MG63 (cell line): Measurements from ENCODE around the gene KCNAB2. TPM values are rescaled to one million over a fixed set of nuclear protein-coding genes. Genes with fewer than 3 reads are reported as not detected.
A peak's percentile ranks its signal among the peaks of the same experiment; 100 is the strongest.
"Not testable (repeated sequence)": the region's sequence is repeated elsewhere in the genome, so short reads cannot be mapped to it uniquely, and the experiment has no call there.

Experiments
- DNase-seq: peaks from one replicate; pipeline ENCODE4 v3.0.0-alpha.2; 2020
- H3K27me3 ChIP-seq: fragments of 250-450 bp; sonication (Bioruptor Pico); 2 replicates; pipeline ENCODE4 v1.5.1; 2020; ENCODE audit warnings: mild to moderate bottlenecking, moderate library complexity
- H3K36me3 ChIP-seq: fragments of 250-450 bp; sonication (Bioruptor Pico); 2 replicates; pipeline ENCODE4 v1.5.1; 2020; ENCODE audit warnings: mild to moderate bottlenecking, moderate library complexity
- H3K4me3 ChIP-seq: fragments of 250-450 bp; sonication (Bioruptor Pico); 2 replicates; pipeline ENCODE4 v1.5.1; 2020; ENCODE audit warnings: mild to moderate bottlenecking, moderate library complexity
- H3K9me3 ChIP-seq: fragments of 250-450 bp; sonication (Bioruptor Pico); 2 replicates; pipeline ENCODE4 v1.5.1; 2020; ENCODE audit warnings: mild to moderate bottlenecking, moderate library complexity
- total RNA-seq: library from RNA; depleted of rRNA; stranded (reverse); fragments of >200 nt; shearing (Covaris generic); gene quantifications from 2 replicates; pipeline ENCODE4 v1.2.3, GENCODE V29; 2014; ENCODE audit warnings: low replicate concordance

Gene KCNAB2
- total RNA-seq, 1 experiment from 2014 or later = 6.2 TPM

DNA sequence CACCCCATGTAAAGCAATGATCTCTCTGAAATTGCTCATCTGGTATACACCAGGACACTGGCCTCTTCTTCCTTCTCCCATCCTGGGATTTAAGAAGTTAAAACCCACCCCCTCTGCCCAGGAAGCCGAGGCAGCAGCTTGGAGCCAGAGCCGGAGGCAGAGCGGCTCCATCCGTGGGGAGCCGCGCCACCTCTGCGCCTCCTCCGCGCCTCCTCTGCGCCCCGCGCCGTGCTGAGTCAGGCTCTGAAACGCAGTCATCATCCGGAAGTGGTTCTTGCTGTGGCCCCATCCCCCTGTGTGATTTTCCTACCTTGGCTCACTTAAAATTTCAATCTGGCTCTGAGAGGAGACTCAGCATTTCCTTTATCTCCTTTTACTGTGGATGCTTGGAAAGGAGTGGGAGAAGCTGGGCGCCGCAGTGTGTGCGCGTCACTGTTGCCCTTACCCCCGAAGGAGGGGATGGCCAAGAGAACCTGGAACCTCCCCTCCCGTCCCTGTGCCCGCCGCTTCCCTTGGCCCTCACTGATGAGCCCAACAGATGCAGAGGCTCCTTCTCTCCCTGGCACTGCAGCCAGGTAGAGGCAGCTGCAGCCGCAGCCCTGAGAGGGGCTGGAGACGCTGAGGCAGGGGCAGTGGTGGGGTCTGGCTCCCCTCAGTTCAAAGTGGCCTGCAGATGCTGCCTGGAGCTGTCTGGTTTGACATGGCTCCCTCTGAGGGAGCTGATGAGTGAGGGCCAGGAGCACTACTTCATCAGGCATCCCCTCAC lies 38.2 kb upstream of the KCNAB2 start:
- DNase-seq = no peak
- H3K4me3 ChIP-seq = no peak overlapping the region

DNA sequence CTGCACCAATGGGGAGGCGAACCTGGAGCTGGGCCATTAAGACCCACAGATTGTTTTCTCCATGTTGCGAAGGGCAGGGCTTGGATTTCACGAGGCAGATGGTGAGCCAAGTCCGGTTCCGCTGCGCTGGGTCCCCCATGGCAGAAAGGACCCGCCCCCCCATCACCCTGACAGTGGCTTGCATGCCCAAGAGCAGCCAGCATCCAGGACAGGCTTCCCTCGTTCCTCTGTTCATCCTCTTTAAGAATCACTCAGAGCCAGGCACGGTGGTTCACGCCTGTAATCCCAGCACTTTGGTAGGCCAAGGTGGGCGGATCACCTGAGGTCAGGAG lies 37.6 kb upstream of the KCNAB2 start:
- H3K36me3 ChIP-seq = no peaks in the 10 kb centered on the region
- DNase-seq = no peak
- H3K9me3 ChIP-seq = no peaks in the 10 kb centered on the region
- no peaks in the 10 kb centered on the region for H3K27me3 ChIP-seq
- H3K4me3 ChIP-seq = no peak overlapping the region

More for the DNA sequence above, 38.2 kb upstream of the KCNAB2 start:
- no peaks in the 10 kb centered on the region for H3K9me3 ChIP-seq
- no peaks in the 10 kb centered on the region for H3K36me3 ChIP-seq
- H3K27me3 ChIP-seq = no peaks in the 10 kb centered on the region

DNA sequence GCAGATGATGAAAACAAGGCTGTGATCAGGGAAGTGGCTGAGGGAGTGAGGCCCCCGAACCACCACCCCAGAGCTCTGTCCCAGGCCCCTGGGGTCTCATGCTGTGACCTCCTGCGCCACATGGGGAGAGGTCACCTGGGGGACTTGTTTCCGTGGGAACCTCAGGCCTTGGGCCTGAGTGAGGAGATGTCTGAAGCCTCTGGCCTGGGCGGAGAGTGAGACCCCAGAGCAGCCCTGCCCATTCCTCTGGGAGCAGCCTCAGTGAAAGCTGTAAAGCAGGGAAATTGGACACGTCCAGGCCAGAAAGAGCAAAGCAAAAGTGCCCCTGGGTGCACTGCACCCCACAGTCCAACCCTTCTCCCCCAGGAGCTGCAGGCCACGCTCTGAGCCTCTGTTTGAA lies 37.0 kb upstream of the KCNAB2 start:
- no peak for DNase-seq
- no peak overlapping the region for H3K4me3 ChIP-seq
- H3K36me3 ChIP-seq = no peaks in the 10 kb centered on the region
- H3K9me3 ChIP-seq = no peaks in the 10 kb centered on the region
- H3K27me3 ChIP-seq = no peaks in the 10 kb centered on the region

DNA sequence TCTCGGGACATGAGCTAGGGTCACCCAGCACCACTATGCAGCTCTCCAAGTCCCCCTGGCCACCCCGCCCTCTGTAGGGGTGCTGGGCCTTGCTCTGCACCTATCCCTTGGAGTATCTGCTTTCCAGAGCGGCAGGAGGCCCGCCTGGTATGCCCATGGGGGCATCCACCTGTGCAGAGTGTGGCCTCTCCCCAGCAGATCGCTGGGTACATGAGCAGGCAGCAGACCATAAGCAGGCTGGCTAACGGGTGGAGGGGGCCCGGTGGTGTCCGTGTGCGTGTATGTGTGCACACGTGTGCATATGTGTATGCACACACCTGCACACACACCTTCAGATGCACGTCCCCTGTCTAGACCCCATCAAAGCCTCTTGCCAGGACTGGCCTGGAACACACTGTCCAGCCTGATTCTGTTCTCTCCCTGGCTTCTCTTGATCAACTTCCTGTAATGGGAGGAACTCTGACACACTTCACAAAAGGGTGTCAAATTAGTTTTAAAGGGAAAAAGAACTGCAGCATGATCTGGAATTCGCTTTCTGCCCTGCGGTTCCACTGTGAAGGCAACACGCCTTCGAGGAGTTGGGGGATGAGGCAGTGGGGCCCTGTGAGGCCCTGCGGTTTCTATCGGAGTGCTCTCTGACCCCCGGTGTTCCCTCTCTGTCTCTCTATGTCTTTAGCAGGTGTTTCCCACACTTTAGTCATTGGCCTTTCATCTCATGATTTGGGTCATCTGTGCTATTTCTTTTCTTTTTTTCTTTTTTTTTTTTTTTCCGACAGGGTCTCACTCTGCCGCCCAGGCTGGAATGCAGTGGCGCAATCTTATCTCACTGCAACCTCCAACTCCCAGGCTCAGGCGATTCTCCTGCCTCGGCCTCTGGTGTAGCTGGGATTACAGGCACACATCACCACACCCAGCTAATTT lies 36.3 kb upstream of the KCNAB2 start:
- H3K36me3 ChIP-seq = no peaks in the 10 kb centered on the region
- no peaks in the 10 kb centered on the region for H3K27me3 ChIP-seq
- no peaks in the 10 kb centered on the region for H3K9me3 ChIP-seq
- DNase-seq = no peak
- H3K4me3 ChIP-seq = no peak overlapping the region

DNA sequence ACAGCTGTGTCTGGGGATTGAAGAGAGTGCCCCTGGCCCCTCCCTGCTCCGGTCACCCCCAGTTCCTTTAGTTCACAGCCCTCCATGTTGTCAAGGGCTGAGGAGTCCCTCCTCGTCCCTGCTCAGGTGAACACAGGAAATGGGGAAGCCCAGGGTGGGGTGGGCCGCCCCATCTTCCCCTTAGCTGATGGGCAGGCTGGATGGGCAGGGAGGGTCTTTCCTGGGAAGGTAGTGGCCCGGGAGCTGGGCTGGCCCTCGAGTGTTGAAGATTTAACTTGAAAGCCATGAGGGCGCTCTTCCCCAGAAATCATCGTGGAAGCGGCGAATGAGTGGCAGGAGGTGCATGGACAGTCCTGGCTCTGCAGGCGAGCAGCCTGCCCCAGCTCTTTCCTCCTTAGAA lies 35.1 kb upstream of the KCNAB2 start:
- Histone ChIP-seq H3K36me3 (no peaks in the 10 kb centered on the region), H3K9me3 (no peaks in the 10 kb centered on the region), H3K4me3 (no peak overlapping the region), H3K27me3 (no peaks in the 10 kb centered on the region)
- no peak for DNase-seq

DNA sequence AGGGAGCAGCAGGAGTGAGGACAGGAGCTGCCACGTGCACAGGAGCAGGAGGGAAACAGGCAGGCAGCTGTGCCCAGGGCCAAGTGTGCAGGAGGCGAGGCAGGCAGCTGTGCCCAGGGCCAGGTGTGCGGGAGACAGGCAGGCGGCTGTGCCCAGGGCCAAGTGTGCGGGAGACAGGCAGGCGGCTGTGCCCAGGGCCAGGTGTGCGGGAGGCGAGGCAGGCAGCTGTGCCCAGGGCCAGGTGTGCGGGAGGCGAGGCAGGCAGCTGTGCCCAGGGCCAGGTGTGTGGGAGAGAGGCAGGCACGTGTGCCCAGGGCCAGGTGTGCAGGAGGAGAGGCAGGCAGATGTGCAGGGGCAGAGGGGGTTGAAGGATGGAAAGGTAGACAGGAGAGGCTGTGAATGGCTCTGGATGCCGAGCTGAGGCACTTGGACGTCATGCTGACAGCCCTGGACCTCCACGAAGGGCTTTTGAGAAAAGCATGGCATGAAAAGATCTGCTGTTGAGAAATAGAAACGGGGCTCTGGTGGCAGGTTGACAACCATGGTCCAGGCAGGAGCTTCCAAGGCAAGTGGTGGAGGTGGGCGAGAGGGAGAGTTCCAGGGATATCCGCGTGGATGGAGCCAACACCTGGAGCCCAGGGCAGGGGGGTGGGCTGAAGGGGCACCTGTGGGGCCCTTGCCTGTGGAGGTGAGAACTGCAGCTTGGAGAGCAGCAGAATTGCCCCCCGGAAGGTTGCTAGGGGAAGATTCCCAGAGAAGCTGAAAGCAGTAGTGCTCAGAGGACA lies 34.3 kb upstream of the KCNAB2 start:
- no peaks in the 10 kb centered on the region for H3K9me3 ChIP-seq
- no peak overlapping the region for H3K4me3 ChIP-seq
- DNase-seq = no peak
- H3K27me3 ChIP-seq = no peaks in the 10 kb centered on the region
- H3K36me3 ChIP-seq = no peaks in the 10 kb centered on the region

DNA sequence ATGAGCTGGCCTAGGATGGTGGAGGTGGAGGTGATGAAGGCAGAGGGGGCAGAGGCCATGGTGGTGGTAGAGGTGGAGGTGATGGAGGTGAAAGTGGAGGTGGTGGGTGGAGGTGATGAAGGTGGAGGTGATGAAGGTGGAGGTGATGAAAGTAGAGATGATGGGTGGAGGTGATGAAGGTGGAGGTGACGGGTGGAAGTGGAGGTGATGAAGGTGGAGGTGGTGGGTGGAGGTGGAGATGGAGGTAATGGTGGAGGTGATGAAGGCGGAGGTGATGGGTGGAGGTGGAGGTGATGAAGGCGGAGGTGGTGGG lies 33.8 kb upstream of the KCNAB2 start:
- no peaks in the 10 kb centered on the region for H3K9me3 ChIP-seq
- H3K27me3 ChIP-seq = no peaks in the 10 kb centered on the region
- no peaks in the 10 kb centered on the region for H3K36me3 ChIP-seq
- no peak for DNase-seq
- H3K4me3 ChIP-seq = no peak overlapping the region

DNA sequence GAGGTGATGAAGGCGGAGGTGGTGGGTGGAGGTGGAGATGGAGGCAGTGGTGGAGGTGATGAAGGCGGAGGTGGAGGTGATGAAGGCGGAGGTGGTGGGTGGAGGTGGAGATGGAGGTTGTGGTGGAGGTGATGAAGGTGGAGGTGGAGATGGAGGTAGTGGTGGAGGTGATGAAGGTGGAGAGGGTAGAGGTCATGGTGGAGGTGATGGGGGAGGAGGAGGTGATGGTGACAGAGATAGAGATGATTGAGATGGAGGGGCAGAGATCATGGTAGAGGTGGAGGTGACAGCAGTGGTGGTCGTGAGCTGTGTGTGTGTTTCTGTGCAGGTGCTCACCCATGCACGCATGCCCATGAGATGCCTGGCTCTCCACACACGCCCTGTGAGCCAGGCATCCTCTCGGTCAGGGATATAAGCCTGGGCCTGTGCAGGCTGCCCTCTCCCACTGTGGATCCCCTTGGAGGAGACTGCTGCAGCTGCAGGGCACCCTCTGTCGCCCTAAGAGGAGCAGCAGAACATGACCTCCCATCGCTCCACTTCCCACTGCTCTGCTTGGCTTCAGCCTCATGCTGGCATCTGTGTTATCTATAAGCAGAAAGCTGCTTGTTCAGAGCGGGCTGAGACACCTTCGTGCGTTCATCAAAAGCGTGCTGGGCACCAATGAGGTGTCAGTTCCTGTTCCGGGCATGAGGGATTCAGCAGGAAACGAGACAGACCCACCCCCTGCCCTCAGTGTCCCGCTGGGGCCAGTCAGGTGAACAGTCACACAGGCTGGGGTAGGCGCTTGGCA lies 33.0 kb upstream of the KCNAB2 start:
- H3K9me3 ChIP-seq = no peaks in the 10 kb centered on the region
- H3K27me3 ChIP-seq = no peaks in the 10 kb centered on the region
- no peak for DNase-seq
- no peak overlapping the region for H3K4me3 ChIP-seq
- H3K36me3 ChIP-seq = no peaks in the 10 kb centered on the region

DNA sequence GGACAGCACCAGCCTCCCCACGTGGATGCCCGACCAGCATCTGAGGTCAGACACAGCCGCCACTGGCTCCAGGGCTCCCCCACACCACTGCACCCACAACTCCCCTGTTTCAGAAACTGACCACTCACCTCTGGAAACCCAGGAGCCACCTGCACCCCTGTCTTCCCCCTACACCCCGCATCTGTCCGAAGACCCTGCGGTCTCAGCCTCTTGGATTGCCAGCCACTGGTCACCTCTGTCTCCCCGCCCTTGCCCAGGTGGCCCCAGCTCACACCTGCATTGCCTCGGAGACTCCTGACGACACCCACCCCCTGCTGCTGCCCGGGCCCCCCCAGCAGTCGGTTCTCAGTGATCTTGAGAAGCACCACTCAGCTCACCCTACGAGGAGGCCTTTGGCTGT lies 32.2 kb upstream of the KCNAB2 start:
- Histone ChIP-seq H3K36me3 (no peaks in the 10 kb centered on the region), H3K9me3 (no peaks in the 10 kb centered on the region), H3K27me3 (no peaks in the 10 kb centered on the region), H3K4me3 (no peak overlapping the region)
- no peak for DNase-seq

DNA sequence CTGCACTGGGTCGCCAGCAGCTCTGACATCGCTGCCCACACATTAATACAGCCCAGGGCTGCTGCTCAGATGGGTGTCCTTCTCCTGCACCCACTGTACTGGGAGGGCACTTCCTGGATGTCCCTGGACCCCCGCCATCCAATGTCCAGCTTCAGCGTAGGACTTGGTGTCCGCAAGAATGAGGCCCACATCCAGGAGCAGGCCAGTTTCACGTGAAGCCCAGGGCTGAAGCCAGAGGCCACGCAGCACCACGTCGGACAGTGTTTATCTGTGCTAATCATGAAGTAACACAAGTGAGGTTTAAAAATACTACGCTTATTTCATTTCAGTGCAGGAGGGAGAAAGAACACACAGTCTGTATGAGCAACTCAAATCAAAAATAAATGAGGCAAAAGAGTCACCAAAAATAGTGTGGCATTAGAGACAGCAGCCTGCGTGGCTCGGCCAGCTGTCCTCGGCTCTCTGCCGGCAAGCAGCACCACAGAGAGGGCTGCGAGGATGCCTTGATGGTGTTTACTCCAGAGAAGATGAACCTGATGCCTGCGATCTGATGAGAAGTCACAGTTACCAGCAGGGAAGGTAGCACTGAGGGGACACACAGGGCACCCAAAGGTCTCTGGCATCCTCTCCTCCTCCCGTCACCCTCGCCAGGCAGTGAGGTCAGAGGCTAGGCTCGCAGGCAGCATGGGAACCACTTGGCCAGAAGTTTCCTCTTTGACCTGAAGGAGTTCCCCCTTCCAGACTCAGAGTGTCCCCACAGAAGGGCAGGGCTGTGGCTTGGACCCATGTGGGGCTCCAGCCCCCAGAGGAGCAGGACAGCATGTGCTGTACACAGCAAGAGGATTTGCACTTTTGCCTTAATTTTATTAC lies 31.3 kb upstream of the KCNAB2 start:
- Histone ChIP-seq H3K4me3 (no peak overlapping the region), H3K9me3 (no peaks in the 10 kb centered on the region), H3K36me3 (no peaks in the 10 kb centered on the region), H3K27me3 (no peaks in the 10 kb centered on the region)
- no peak for DNase-seq

DNA sequence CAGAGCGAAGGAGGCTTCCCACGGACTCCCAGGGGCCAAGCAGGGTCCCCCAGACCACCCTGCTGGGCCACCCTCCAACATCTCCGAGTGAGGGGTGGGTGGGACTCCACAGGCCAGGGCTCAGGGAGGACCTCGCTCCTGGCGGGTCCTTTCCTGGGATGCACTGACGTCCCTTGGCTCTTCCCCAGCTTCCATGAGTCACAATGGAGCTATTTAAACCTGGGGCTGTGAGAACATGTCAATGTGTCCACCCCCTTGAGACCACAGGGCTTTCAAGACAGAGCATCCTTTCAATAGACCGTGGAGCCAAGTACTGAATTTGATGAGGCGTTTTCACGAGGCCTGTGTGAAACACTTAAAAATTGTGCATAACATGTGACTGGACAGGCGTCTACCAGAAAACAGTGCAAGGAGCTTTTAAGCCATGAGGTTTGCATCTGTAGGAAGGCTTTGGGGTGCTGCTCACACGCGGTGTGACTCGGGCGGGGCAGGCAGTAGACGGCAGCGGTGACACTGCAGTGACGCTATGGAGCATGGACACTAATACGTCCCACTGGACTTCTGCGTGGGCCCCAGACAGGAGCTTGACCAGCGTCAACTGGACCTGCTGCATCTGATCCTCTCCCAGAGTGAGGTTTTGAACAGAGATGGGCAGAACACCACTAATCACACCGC lies 29.4 kb upstream of the KCNAB2 start:
- peak; percentile 23 for DNase-seq
- Histone ChIP-seq H3K36me3 (no peaks in the 10 kb centered on the region), H3K4me3 (no peak overlapping the region), H3K9me3 (no peaks in the 10 kb centered on the region), H3K27me3 (no peaks in the 10 kb centered on the region)

DNA sequence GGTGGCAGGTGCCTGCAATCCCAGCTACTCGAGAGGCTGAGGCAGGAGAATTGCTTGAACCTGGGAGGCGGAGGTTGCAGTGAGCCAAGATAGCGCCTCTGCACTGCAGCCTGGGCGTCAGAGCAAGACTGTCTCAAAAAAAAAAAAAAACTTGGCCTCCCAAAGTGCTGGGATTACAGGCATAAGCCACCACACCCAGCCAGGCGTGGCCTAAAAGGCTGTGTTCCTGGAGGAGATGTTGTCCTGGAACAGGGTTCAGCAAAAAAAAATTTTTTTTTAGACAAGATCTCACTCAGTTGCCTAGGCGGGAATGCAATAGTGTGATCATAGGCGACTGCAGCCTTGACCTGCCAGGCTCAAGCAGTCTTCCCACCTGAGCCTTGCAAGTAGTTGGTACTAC lies 28.0 kb upstream of the KCNAB2 start:
- H3K9me3 ChIP-seq, H3K27me3 ChIP-seq, DNase-seq, H3K4me3 ChIP-seq, H3K36me3 ChIP-seq: not testable (repeated sequence)

DNA sequence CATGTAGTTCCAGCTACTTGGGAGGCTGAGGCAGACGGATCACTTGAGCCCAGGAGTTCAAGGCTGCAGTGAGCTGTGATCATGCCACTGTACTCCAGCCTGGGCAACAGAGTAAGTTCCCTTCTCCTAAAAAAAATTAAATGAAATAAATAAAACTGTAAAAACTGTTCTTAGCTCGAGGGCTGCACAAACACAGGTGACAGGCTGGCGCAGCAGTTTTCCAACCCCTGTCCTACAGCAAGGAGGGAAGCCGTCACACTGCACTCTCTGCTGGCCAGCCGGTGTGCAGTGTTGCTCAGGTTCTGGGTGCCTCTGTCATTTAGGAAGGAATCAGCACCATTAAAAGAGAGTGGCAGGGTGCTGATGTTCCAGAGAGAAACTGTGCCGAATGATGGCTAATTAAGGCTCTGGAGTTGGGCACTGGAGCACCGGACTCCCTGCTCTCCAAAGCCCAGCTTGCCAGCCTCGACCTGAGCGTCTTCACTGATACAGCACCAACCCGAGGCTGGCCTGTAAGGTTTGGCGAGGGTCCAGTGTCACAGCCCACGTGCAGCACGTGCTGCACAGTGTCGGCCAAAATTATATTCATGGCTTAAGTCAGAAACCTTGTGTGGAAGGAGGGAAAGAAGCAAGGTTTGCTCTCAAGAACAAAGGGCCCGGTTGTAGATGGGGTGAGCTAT lies 26.4 kb upstream of the KCNAB2 start:
- H3K36me3 ChIP-seq = no peaks in the 10 kb centered on the region
- no peak for DNase-seq
- no peaks in the 10 kb centered on the region for H3K27me3 ChIP-seq
- no peak overlapping the region for H3K4me3 ChIP-seq
- no peaks in the 10 kb centered on the region for H3K9me3 ChIP-seq

DNA sequence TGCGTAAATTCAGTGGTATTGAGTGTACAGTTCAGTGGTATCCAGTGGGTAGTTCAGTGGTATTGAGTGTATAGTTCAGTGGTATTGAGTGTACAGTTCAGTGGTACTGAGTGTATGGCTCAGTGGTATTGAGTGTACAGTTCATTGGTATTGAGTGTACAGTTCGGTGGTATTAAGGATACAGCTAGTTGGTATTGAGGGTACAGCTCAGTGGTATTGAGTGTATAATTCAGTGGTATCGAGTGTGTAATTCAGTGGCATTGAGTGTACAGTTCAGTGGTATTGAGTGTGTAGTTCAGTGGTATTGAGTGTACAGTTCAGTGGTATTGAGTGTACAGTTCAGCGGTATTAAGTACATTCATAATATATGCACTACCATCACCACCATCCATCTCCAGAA lies 23.5 kb upstream of the KCNAB2 start:
- Histone ChIP-seq H3K9me3 (no peaks in the 10 kb centered on the region), H3K4me3 (no peak overlapping the region), H3K27me3 (no peaks in the 10 kb centered on the region), H3K36me3 (no peaks in the 10 kb centered on the region)
- DNase-seq = no peak

DNA sequence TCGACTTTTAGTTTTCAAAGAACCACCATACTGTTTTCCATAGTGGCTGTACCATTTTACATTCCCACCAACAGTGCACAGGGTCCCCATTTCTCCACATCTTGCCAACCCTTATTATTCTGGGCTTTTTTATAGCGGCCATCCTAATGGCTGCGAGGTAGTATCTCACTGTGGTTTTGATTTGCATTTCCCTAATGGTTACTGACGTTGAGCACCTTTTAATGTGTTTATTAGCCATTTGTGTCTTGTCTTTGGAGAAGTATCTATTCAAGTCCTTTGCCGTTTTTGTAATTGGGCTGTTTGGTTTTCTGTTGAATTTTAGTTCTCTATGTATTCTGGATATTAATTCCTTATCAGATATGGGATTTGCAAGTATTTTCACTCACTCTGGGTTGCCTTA lies 22.3 kb upstream of the KCNAB2 start:
- DNase-seq = no peak
- Histone ChIP-seq H3K4me3 (no peak overlapping the region), H3K36me3 (no peaks in the 10 kb centered on the region), H3K9me3 (no peaks in the 10 kb centered on the region), H3K27me3 (no peaks in the 10 kb centered on the region)
